Activated CD8-positive, alpha-beta memory T cell treated with anti-CD3 and anti-CD28 coated beads, Interleukin-2, amount 50 U/mL, for 1 hour (primary cell): Measurements from ENCODE around the gene DNAJC6.
"Not testable (repeated sequence)": the region's sequence is repeated elsewhere in the genome, so short reads cannot be mapped to it uniquely, and the experiment has no call there.

Source experiments
- DNase-seq: peaks from one replicate; pipeline ENCODE4 v3.0.0-alpha.2; 2020; ENCODE audit errors: extremely low read depth

DNAJC6 gene

DNA sequence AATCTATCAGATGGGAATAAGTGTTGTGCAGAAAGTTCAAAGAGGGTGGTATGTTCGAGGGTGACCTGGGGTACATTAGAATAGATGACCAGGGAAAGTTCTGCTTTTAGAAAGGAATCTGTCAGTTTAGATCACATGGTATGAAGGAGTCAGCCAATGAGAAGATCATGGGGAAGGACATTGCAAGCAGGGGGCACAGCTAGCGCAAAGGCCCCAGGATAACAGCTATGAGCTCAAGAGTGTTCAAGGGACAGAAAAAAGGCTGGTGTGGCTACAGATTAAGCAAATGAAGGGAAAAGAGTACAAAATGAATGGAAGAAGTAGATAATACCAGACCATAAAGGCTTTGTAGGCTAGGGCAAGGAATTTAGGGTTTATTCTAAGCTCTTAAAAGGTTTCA lies 119.7 kb downstream of the DNAJC6 start:
- DNase-seq = no peak

- no peak for DNase-seq
These were observed 120.5 kb downstream of the DNAJC6 start for GRCh38 chr1:65429806-65430205.

- no peak for DNase-seq
These were observed 121.9 kb downstream of the DNAJC6 start for GRCh38 chr1:65431111-65431705.

DNA sequence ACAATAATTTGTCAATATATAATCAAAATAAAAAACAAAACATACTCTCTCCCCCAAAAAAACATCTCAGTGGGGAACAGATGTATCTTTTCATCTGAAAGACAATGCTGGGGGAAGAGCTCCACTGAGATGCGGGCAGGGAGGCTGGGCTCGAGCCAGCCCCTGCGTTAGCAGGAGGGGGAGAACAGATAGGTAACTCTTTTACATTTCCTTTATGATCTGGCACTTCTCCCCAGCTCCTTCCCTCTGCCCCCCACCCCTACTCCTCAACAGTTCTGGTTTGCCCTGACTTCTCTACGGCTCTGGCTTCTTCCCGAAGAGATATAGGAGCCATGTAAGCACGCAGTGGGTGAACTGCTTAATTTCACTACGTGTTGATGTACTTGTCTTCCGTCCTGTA lies 123.6 kb downstream of the DNAJC6 start:
- DNase-seq = no peak

GRCh38 chr1:65434255-65434654 lies 124.9 kb downstream of the DNAJC6 start:
- no peak for DNase-seq

- no peak for DNase-seq
These were observed 125.4 kb downstream of the DNAJC6 start for GRCh38 chr1:65434760-65435159.

- DNase-seq = no peak
These were observed 126.6 kb downstream of the DNAJC6 start for GRCh38 chr1:65435987-65436386.

DNA sequence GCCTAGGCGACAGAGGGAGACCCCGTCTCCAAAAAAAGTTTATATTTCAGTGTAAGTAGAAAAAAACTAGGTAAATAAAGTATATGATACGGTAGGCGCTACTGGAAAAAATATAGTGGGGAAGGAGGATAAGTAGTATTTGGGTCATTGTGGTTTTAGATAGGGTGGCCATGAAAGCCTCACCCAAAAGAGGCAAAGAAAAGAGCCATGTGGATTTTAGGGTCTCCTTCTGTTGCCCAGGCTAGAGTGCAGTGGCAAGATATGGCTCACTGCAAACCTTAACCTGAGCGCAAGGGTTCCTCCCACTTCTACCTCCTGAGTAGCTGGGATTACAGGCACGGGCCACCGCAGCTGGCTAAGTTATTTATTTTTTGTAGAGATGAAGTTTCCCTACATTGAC lies 128.3 kb downstream of the DNAJC6 start:
- DNase-seq = no peak

DNA sequence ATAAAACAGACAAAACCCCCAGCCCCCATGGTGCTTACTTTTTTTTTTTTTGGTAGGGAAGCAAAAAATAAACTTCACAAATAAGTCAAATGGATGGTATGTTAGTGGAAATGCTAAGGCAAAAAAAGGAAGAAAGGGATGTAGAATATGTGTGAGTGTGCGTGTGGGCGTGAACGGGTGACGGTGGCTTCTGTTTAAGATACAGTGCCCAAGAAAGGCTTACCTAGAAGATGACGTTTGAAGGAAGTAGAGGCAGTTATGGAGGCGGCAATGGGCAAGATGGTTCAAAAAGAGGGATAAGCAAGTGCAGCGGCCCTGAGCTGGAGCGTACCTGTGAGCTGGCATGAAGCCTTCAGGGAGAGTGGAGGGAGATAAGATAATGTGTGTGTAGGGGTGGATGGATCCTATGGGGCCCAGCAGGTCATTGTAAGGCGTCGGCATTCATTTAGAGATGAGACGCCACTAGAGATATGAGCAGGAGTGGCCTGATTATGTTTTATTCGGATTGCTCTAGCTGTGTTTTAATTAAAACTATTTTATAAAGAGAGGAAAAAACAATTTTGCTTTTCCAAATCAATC lies 131.1 kb downstream of the DNAJC6 start:
- DNase-seq = no peak

GRCh38 chr1:65440915-65441314 lies 131.6 kb downstream of the DNAJC6 start:
- no peak for DNase-seq

- no peak for DNase-seq
These were observed 132.1 kb downstream of the DNAJC6 start for GRCh38 chr1:65441464-65441863.

DNA sequence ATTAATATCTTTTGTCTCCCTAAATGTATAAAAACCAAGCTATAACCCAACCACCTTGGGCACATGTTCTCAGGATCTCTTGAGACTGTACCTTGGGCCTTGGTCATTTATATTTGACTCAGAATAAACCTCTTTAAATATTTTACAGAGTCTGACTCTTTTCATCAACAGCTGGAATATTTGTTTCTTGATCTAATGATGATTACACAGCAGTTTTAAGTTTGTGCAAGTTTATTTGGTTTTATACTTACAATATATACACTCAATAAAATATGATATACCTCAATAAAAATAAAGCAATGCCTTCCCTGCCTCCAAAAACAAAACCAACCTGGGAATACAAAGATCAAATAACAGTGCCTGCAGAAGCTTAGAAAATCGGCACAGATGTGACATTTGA lies 133.1 kb downstream of the DNAJC6 start:
- no peak for DNase-seq

DNA sequence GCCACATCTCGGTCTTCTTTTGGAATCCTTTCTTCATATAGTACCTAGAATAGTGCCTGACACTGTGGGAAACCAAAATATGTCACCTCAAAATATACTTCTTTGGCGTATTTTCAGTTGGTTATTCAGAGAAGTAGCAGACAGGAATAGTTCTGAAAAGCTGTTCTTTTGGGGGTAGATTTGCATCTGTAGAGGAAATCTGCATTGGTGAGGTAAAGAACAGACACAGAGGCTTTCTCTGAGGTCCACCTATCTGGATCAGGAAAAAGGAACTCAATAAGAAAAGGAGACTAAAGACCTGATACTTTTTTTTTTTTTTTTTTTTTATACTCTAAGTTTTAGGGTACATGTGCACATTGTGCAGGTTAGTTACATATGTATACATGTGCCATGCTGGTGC lies 134.3 kb downstream of the DNAJC6 start:
- DNase-seq = no peak

GRCh38 chr1:65444128-65444640 lies 134.8 kb downstream of the DNAJC6 start:
- no peak for DNase-seq

- no peak for DNase-seq
These were observed 136.5 kb downstream of the DNAJC6 start for GRCh38 chr1:65445837-65446236.

DNA sequence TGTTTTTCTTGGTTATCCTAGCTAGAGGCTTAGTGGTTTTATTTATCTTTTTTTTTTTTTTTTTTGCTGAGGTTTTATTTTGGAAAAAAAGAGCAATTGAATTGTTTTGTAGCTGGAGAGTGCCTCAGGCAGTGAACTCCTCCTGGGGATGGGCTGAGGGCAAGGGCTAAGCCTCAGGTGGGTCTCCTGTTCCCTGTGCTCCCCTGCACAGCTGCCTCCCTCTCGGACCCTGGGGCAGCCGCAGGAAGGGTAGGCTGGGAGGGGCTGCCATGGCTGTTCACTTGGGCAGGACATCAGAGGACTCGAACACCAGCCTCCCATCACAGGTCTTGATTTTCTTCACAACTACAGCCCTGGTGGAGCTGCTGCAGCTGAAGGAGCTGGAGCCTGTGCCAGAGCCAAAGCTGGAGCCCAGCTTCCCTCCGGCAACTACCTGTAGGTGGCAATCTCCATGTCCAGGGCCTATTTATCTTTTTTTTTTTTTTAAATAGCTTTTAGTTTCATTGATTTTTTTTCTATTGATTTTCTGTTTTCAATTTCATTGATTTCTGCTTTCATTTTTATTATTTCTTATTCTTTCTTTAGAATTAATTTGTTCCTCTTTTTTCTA lies 140.0 kb downstream of the DNAJC6 start:
- DNase-seq = no peak

DNA sequence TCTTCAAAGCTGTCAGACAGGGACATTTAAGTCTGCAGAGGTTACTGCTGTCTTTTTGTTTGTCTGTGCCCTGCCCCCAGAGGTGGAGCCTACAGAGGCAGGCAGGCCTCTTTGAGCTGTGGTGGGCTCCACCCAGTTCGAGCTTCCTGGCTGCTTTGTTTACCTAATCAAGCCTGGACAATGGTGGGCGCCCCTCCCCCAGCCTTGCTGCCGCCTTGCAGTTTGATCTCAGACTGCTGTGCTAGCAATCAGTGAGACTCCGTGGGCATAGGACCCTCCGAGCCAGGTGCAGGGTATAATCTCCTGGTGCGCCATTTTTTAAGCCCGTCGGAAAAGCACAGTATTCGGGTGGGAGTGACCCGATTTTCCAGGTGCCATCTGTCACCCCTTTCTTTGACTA lies 146.3 kb downstream of the DNAJC6 start:
- not testable (repeated sequence) for DNase-seq

DNA sequence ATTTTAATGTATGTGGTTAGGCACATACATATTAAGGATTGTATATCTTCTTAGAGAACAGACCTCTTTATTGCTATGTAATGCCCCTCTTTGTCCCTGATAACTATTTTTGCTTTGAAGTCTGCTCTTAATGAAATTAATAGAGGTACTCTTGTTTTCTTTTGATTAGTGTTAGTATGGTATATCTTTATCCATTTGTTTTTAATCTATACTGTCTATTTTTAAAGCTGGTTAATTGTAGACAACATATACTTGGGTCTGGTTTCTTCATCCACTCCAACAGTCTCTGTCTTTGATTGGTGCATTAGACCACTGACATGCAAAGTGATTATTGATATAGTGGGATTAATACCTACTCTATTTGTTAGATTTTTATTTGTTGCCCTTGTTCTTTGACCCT lies 147.1 kb downstream of the DNAJC6 start:
- DNase-seq = no peak

DNA sequence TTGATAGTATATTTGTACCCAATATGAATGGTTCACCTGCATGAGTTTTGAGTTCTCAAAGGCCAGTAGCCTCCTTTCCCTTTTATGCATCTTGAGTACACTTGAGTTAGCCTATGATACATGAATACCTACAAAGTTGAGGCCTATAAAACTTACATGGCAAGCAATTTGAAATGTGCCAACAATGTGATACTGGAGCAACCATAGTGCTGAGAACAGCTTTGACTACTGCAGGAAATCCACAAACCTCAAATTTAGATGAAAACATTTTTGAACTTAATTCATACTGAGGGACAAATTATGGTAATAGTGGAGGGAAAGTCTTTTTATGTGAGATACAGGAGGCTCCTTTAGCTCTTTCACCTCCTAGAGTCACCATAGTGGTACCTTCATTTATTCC lies 148.5 kb downstream of the DNAJC6 start:
- DNase-seq = no peak

- no peak for DNase-seq
These were observed 149.5 kb downstream of the DNAJC6 start for GRCh38 chr1:65458730-65459396.

DNA sequence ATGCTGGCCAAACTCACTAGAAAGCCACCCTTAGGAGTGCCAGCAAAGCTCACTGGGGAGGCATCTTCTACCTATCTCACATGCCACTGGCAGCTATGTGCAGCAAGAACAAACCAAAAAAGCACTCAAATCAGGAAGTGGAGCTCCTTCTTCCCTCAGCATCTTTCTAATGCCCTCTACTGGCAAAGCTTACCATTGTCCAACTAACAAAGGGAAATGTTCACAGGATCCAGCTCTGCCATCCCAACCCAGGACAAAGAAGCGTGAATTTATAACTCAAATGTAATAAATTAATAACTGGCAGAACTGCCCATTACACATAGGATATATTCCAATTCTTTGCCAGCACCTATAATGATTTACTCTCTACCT lies 150.0 kb downstream of the DNAJC6 start:
- DNase-seq = no peak
